ENCODE measurements around the gene DDO. TPM values are rescaled to one million over a fixed set of nuclear protein-coding genes. Genes with fewer than 3 reads are reported as not detected.

Gene DDO, protein sequence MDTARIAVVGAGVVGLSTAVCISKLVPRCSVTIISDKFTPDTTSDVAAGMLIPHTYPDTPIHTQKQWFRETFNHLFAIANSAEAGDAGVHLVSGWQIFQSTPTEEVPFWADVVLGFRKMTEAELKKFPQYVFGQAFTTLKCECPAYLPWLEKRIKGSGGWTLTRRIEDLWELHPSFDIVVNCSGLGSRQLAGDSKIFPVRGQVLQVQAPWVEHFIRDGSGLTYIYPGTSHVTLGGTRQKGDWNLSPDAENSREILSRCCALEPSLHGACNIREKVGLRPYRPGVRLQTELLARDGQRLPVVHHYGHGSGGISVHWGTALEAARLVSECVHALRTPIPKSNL
- total RNA-seq (2014; rRNA removed; shearing (Covaris generic)): not detected in 2 replicates
- not detected in 2 replicates for polyA plus RNA-seq (2016; fragmentation: Nextera tagmentation; extraction: Ambion mirVana)

DNA sequence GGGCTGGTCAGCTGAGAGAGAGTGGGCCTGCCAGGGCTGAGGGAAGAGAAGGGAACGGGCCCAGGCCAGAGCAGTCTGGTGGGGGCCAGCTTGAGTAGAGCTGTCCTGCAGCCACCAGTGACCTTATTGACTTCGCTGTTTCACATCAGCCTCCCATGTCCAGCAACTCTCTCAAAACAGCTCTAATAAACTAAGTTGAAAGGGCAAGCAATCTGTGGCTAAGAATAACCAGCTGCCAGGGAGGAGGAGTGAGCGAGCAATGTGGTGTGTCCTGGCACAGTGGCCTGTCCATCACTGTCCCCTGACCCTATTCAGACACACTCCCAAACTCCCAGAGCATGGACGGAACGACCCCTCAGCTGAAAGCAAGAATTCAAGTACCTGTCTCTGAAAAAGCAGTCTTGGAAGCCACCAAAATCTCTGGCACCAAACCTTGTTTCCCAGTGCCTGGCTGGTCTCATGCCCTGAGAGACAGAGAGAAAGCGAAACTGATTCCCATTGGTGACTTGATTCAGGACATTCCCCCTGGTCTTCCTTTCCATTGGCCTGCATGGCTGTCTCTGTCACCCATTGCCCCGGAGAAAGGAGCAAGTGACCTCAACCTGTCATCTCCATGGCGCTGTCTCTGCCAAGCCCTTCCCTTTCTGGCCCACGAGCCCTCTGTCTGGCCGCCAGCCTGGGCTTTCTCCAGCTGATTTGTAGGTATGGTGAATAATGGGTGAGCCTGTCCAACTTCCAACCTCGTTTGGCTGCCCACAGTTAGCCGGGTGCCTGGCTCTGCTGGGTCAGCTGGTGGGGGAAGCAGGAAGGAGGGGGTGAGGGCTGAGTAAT is at the start of gene DDO:
Gene DDO, minus strand, starts transcription at position 490 of the 831 bp plus-strand sequence. CDS start 2,113 bp downstream, outside the sequence.
- no peaks in the 10 kb centered on the region for H3K9me3 ChIP-seq (ENCODE audit: low read depth)
- no peak within 1 kb of the TSS for H3K9ac ChIP-seq
- H3K36me3 ChIP-seq (ENCODE audit: low read depth): no peaks in the 10 kb centered on the region
- 61 to 64% methylated on average over 12 of the region's 12 CpGs for WGBS, 2 experiments (ENCODE audit: low coverage in 1 of 2, low lambda C conversion rate in 2 of 2, missing lambda C conversion rate in 2 of 2)
- H3K27me3 ChIP-seq (replicated peaks; ENCODE audit: insufficient read depth): no peaks in the 10 kb centered on the region
- H3K27ac ChIP-seq: no peak within 1 kb of the TSS
- no peaks in the 10 kb centered on the region for H3K79me2 ChIP-seq (ENCODE audit: insufficient read depth)
- peak within 1 kb of the TSS; percentile 22 for H2AFZ ChIP-seq
- DNase-seq: peak; percentile 9
- H4K20me1 ChIP-seq (ENCODE audit: insufficient read depth): no peaks in the 10 kb centered on the region
- no peak for TF ChIP-seq EZH2 (IDR thresholded peaks at IDR 0.05; ENCODE audit: insufficient read depth, poor library complexity, severe bottlenecking)
- no peak for TF ChIP-seq EZH2phosphoT487 (IDR thresholded peaks at IDR 0.05; ENCODE audit: insufficient read depth, low read depth)
- no peaks in the 10 kb centered on the region for H3K9me2 ChIP-seq (ENCODE audit: insufficient read depth)
- no peak within 1 kb of the TSS for H3K4me2 ChIP-seq (ENCODE audit: unreplicated experiment)
- in situ Hi-C loops (cut with MboI): no loop called here
- H3K4me1 ChIP-seq (ENCODE audit: insufficient read depth): no peaks in the 10 kb centered on the region
- no peak within 1 kb of the TSS for H3K4me3 ChIP-seq
- no peaks in the 10 kb centered on the region for H3F3A ChIP-seq (ENCODE audit: insufficient read depth)

DNA sequence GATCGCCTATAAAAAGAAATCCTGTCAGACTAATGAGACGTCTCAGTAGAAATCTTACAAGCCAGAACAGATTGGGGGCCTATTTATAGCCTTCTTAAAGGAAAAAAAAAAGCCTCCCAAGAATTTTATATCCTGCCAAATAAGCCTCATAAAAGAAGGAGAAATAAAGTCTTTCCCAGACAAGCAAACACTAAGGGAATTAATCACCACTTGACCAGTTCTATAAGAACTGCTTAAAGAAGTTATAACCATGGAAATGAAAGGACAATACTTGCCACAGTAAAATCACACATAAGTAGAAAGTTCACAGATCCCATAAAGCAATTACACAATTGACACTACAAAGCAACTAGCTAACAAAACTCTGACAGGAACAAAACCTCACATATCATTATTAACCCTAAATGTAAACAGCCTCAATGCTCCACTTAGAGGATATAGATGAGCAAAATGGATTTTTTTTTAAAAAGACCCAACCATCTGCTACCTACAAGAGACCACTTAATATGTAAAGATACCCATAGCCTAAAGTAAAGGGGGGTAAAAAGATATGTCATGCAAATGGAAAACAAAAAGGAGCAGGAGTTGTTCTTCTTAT is 47.6 kb upstream of the DDO start:
- no peak for TF ChIP-seq EZH2phosphoT487 (IDR thresholded peaks at IDR 0.05; ENCODE audit: insufficient read depth, low read depth)
- TF ChIP-seq EZH2 (IDR thresholded peaks at IDR 0.05; ENCODE audit: insufficient read depth, poor library complexity, severe bottlenecking): no peak
- 43 to 48% methylated on average over 2 of the region's 2 CpGs for WGBS, 2 experiments (ENCODE audit: low coverage in 1 of 2, low lambda C conversion rate in 2 of 2, missing lambda C conversion rate in 2 of 2)
- Histone ChIP-seq H3K27ac (no peak overlapping the region), H2AFZ (no peak overlapping the region), H3K79me2 (ENCODE audit: insufficient read depth) (no peaks in the 10 kb centered on the region), H3K4me2 (ENCODE audit: unreplicated experiment) (no peak overlapping the region), H3K4me1 (ENCODE audit: insufficient read depth) (no peaks in the 10 kb centered on the region), H3K9me2 (ENCODE audit: insufficient read depth) (no peaks in the 10 kb centered on the region), H3K9me3 (ENCODE audit: low read depth) (no peaks in the 10 kb centered on the region), H3K36me3 (ENCODE audit: low read depth) (no peaks in the 10 kb centered on the region), H3K4me3 (no peak overlapping the region), H4K20me1 (ENCODE audit: insufficient read depth) (no peaks in the 10 kb centered on the region), H3K27me3 (replicated peaks; ENCODE audit: insufficient read depth) (peaks cover 17% of the 10 kb centered on the region; the same call in 1 of the 2 replicates), H3K9ac (no peak overlapping the region), H3F3A (ENCODE audit: insufficient read depth) (no peaks in the 10 kb centered on the region)
- in situ Hi-C loops (cut with MboI): no loop called here
- DNase-seq: no peak

DNA sequence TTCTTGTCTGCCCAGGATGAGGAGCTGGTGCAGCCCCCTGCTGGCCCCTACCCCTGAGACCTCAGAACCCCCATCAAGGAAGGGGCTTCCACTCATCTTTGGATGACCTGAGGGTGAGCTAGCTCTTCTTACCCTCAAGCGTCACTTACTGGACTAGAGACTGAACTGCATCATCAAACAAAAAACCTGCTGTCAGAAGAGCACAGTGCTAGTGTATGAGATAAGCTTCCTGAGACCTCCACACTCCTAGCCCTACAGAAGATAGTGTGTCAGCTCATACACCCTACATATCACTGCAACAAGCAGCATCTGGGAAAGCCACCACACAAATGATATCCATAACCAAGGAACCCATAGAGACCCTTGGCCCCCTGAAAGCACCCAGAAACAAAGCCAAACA is 46.0 kb upstream of the DDO start:
- no peak overlapping the region for H2AFZ ChIP-seq
- 63 to 88% methylated on average over 1 of the region's 1 CpG for WGBS, 2 experiments (ENCODE audit: low coverage in 1 of 2, low lambda C conversion rate in 2 of 2, missing lambda C conversion rate in 2 of 2)
- no peak overlapping the region for H3K27ac ChIP-seq
- no peaks in the 10 kb centered on the region for H3K9me3 ChIP-seq (ENCODE audit: low read depth)
- H3K4me2 ChIP-seq (ENCODE audit: unreplicated experiment): no peak overlapping the region
- H3K9me2 ChIP-seq (ENCODE audit: insufficient read depth): no peaks in the 10 kb centered on the region
- H3K4me3 ChIP-seq: no peak overlapping the region
- no peaks in the 10 kb centered on the region for H3K79me2 ChIP-seq (ENCODE audit: insufficient read depth)
- no peaks in the 10 kb centered on the region for H3F3A ChIP-seq (ENCODE audit: insufficient read depth)
- H3K9ac ChIP-seq: no peak overlapping the region
- no peak for DNase-seq
- no peaks in the 10 kb centered on the region for H3K36me3 ChIP-seq (ENCODE audit: low read depth)
- in situ Hi-C loops (cut with MboI): no loop called here
- no peaks in the 10 kb centered on the region for H3K4me1 ChIP-seq (ENCODE audit: insufficient read depth)
- no peak for TF ChIP-seq EZH2phosphoT487 (IDR thresholded peaks at IDR 0.05; ENCODE audit: insufficient read depth, low read depth)
- H3K27me3 ChIP-seq (replicated peaks; ENCODE audit: insufficient read depth): peaks cover 7% of the 10 kb centered on the region; the same call in 1 of the 2 replicates
- no peaks in the 10 kb centered on the region for H4K20me1 ChIP-seq (ENCODE audit: insufficient read depth)

DNA sequence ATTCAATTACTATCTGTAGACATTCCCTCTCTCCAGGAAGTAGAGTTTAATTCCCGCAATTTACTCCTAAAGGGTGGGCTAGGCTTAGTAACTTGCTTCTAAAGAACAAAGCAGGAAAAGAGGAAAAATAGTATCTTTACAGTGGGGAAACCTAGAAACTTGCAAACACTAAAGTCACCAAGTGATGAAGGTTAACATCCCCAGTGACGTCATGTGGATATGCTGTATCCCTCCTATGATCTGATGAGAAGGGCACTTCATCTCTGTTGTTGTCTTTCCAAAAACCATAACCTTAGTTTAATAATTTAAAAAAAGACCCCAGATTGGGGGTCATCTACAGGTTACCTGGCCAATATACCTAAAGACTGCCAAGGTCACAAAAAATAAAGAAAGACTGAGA is 43.8 kb upstream of the DDO start:
- Histone ChIP-seq H3K27me3 (replicated peaks; ENCODE audit: insufficient read depth) (peaks cover 3% of the 10 kb centered on the region; the same call in 1 of the 2 replicates), H3F3A (ENCODE audit: insufficient read depth) (no peaks in the 10 kb centered on the region), H3K9me2 (ENCODE audit: insufficient read depth) (no peaks in the 10 kb centered on the region), H3K36me3 (ENCODE audit: low read depth) (no peaks in the 10 kb centered on the region), H3K4me3 (no peak overlapping the region), H3K27ac (no peak overlapping the region), H3K4me2 (ENCODE audit: unreplicated experiment) (no peak overlapping the region), H2AFZ (no peak overlapping the region), H3K4me1 (ENCODE audit: insufficient read depth) (no peaks in the 10 kb centered on the region), H3K79me2 (ENCODE audit: insufficient read depth) (no peaks in the 10 kb centered on the region), H3K9me3 (ENCODE audit: low read depth) (no peaks in the 10 kb centered on the region), H3K9ac (no peak overlapping the region), H4K20me1 (ENCODE audit: insufficient read depth) (no peaks in the 10 kb centered on the region)
- in situ Hi-C loops (cut with MboI): no loop called here
- no peak for TF ChIP-seq EZH2phosphoT487 (IDR thresholded peaks at IDR 0.05; ENCODE audit: insufficient read depth, low read depth)
- TF ChIP-seq EZH2 (IDR thresholded peaks at IDR 0.05; ENCODE audit: insufficient read depth, poor library complexity, severe bottlenecking): no peak
- 71 to 90% methylated on average over 2 of the region's 2 CpGs for WGBS, 2 experiments (ENCODE audit: low coverage in 1 of 2, low lambda C conversion rate in 2 of 2, missing lambda C conversion rate in 2 of 2)
- DNase-seq: no peak

Data from GM23248 (cell line).